Measurements from ENCODE around the gene KCNJ14.
"Not testable (repeated sequence)": the region's sequence is repeated elsewhere in the genome, so short reads cannot be mapped to it uniquely, and the experiment has no call there.

Gene KCNJ14

DNA sequence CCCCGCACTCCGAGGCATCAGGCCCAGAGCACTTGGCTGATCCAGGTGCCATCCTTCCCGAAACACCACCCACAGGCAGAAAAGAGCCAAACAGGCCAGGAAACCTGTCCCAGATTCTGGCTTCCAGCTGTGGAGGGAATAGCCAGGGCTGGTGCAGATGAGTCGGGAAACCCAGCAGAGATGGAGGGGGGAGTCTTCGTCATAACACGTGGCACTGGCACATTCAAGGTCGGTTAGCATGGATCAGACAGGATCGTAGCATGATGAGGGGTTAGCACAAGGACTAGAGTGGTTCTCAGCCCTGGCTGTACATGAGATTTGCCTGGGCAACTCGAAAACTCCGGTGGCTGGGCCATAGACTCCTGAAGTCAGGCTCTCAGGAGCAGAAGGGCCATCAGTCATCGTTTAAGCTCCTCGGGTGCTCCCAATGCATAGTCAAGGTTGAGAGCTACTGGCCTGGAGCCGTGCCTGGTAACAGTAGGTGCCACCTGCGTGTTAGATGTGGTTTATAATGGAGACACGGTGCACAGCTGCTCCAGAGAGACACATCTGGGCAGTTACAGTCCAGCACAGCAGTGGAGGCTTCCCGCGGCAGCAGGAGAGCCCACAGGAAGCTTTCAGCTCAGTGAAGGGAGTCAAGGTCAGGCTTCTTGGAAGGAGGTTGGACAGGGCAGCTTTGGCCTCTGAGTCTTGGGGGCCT, 20.1 kb downstream of the KCNJ14 start:
- no peak overlapping the region for H3K4me3 Mint-ChIP-seq
- no peak for ATAC-seq
- no peak for DNase-seq
- peaks cover 48% of the 10 kb centered on the region for H3K4me1 Mint-ChIP-seq
- no peaks in the 10 kb centered on the region for H3K9me3 Mint-ChIP-seq
- no peak overlapping the region for H3K27ac Mint-ChIP-seq
- H3K27me3 Mint-ChIP-seq, result no peaks in the 10 kb centered on the region

DNA sequence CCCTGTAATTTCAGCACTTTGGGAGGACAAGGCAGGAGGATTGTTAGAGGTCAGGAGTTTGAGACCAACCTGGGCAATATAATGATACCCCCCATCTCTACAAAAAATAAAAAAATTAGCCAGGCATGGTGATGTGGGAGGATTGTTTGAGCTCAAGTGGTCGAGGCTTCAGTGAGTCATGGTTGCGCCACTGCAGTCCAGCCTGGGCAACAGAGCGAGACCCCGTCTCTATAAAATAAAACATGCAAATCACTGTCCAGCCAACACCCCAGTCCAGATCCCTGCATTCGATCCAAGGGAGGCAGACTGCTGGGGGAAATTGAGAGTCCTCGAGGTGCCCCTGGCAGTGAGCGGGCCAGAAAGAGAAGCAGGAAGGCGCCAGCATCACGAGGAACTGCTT, 20.8 kb downstream of the KCNJ14 start:
- DNase-seq (no peak), ATAC-seq (no peak)
- Mint-ChIP-seq H3K27ac (no peak overlapping the region), H3K9me3 (no peaks in the 10 kb centered on the region), H3K4me1 (peaks cover 48% of the 10 kb centered on the region), H3K4me3 (no peak overlapping the region), H3K27me3 (no peaks in the 10 kb centered on the region)

DNA sequence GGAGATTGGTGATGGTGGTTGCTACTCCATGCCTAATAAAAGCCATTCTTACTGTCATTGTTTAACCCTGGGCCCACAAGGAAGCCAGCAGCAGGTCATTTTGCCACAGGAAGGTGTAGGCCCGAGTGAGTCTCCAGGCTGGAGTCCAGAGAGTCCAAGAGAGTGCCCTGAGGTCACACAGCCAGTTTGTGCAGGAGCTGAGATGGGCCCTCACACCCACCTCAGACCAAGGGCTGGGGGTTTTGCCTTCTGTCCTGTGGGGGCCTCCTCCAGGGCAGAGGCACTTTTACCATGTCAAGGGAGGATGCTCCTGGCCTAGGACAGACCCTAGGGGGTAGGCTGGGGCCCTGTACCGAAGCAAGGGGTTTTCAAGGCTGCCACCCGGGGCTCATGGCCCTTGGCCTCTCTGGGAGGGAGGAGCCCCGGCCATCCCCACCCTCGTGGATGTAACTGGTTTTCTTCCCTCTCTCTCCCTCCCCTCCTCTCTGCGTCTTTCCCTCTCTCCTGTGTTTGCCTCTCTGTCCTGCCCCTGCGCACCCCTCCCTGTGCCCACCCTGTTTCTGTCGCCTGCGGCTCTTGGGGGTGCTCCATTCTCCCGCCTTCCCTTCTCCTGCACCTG, 21.8 kb downstream of the KCNJ14 start:
- Mint-ChIP-seq H3K9me3 (no peaks in the 10 kb centered on the region), H3K27ac (no peak overlapping the region), H3K27me3 (no peaks in the 10 kb centered on the region), H3K4me1 (peaks cover 51% of the 10 kb centered on the region), H3K4me3 (no peak overlapping the region)
- no peak for ATAC-seq
- DNase-seq, result no peak

DNA sequence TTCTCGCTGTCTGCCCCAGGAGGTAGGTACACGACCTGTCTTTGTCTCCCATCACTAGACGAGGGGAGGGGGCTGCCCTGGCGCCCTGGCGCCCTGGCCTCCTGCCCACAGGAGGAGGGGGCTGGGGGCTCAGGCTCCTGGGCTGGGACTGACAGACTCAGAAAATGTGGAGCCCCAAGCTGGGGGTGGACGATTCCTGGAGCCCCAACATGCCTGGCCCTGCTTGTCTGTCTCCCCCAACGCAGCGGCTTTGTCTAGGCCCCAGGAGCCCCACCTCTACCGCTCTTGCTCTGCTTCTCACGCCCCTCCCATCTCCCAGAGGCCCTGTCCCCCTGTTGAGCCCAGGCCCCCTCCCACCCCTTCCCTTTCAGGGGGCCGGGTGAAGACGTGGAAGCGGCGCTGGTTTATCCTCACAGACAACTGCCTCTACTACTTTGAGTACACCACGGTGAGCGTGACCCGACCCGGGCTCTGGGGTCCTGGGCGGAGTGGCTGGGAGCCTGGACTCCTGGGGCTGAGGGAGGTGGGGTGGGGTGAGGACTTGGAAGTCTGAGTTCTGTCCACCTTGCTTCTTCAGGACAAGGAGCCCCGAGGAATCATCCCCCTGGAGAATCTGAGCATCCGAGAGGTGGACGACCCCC, 22.4 kb downstream of the KCNJ14 start:
- Mint-ChIP-seq H3K4me1 (peaks cover 47% of the 10 kb centered on the region), H3K27ac (no peak overlapping the region), H3K27me3 (no peaks in the 10 kb centered on the region), H3K9me3 (no peaks in the 10 kb centered on the region), H3K4me3 (no peak overlapping the region)
- ATAC-seq (no peak), DNase-seq (no peak)

DNA sequence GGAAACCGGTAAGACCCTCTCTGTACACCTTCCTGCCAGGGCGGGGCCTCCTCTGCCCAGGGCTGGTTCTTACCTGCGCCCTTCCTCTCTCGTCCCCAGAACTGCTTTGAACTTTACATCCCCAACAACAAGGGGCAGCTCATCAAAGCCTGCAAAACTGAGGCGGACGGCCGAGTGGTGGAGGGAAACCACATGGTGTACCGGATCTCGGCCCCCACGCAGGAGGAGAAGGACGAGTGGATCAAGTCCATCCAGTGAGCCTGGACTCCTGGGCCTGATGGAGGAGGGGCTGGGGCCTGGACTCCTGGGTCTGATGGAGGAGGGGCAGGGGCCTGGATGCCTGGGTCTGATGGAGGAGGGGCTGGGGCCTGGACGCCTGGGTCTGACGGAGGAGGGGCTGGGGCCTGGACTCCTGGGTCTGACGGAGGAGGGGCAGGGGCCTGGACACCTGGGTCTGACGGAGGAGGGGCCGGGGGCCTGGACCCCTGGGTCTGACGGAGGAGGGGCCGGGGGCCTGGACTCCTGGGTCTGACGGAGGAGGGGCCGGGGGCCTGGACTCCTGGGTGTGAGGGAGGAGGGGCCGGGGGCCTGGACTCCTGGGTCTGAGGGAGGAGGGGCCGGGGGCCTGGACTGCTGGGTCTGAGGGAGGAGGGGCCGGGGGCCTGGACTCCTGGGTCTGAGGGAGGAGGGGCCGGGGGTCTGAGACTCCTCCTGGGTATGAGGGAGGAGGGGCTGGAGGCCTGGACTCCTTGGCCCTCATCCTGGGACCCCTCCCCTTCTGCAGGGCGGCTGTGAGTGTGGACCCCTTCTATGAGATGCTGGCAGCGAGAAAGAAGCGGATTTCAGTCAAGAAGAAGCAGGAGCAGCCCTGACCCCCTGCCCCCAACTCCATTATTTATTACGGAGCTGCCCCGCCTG, 23.2 kb downstream of the KCNJ14 start:
- Mint-ChIP-seq H3K4me3 (no peak overlapping the region), H3K27me3 (no peaks in the 10 kb centered on the region), H3K27ac (no peak overlapping the region), H3K4me1 (peaks cover 46% of the 10 kb centered on the region), H3K9me3 (no peaks in the 10 kb centered on the region)
- ATAC-seq, result no peak
- no peak for DNase-seq

DNA sequence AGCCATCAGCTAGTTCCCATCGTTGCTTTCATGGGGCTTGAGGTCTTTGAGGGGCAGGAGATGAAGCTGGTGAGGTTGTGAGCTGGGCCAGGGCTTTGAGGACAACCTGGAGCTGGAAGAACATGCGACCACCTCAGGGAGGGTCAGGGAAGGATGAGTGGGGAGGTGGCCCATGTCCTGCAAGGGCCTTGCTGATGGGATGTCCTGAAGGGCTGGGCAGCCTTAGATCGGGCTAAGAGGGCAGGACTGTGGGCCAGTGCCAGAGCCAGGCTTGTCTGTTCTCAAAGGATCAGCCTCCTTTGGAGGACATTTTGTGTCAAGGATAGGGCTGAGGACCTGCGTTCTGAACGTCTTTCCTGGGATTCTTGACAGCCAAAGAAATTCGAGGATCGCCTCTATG, 24.3 kb downstream of the KCNJ14 start:
- peaks cover 40% of the 10 kb centered on the region for H3K4me1 Mint-ChIP-seq
- no peaks in the 10 kb centered on the region for H3K27me3 Mint-ChIP-seq
- H3K9me3 Mint-ChIP-seq, result no peaks in the 10 kb centered on the region
- no peak for ATAC-seq
- H3K4me3 Mint-ChIP-seq, result peak overlapping the region; percentile 82 to 94
- peak overlapping the region in 1 of 2 donors; percentile 48 for H3K27ac Mint-ChIP-seq
- DNase-seq, result no peak

DNA sequence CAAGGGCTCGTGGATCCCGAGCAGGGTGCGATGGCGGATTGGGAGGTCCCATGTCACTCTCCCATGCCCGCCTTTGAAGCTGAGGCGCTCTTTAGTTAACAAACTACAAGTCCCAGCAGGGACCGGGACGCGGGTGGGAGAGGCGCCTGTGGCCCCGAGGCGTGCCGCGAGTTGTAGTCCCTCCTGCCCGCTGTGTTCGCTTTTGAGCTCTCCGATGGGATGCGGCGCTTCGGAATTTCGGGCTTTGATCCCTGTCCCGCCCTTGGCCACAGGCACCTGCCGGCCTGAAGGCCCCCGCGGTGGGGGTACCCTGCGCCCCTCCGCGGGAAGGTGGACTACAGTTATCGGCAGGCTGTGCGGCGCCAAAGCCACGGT, 24.8 kb downstream of the KCNJ14 start:
- peak overlapping the region; percentile 48 to 94 for H3K27ac Mint-ChIP-seq
- DNase-seq (no peak), ATAC-seq (peak; percentile 18)

DNA sequence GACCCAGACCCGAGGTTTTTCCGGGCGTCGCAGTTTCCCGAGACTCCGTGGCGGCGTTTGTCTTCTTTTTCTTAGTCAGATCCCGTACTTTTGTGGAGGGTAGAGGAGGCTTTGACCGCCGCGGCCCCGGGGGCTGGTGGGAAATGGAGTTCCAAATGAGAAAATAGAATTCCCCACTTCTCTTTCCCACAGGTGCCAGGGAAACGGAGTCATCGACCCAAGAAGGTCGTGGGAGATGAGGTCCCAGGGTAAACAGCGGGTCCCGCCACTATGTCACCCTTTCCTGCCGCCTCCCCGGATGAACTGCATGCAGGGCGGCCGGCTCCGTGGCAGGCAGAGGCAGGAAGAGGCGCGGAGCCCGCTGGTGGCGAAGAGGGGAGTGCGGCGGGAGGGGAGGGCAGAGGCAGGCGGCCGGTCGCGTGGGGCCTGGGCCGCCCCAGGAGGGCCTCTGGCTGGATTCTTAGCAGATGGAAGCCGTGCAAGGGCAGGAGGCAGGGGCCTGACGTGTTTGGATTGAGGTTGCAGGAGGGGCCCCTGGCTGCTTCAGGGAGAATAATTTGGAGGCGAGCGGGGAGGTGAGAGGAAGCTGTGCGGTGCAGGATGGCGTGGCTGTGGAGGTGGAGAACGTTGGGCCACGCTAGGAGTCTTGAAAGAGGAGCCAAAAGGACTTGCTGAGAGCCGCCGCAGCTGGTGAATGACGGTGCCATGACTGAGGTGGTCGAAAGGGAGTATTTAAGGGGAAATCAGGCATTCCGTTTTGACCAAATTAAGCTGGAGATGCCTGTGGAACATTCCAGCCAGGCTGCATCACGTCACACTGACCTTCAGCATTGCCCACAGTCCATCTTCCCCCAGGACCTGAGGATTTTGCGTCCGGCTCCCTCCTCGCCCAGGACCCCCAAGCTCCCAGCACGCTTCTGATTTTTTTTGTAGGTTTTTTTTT, 25.5 kb downstream of the KCNJ14 start:
- Mint-ChIP-seq H3K27ac (peak overlapping the region; percentile 94 to 97), H3K9me3 (no peaks in the 10 kb centered on the region), H3K27me3 (no peaks in the 10 kb centered on the region), H3K4me3 (peak overlapping the region; percentile 82 to 94), H3K4me1 (peaks cover 32% of the 10 kb centered on the region)
- ATAC-seq (peak; percentile 78), DNase-seq (peak; percentile 58 to 59)

More for the DNA sequence above, 24.8 kb downstream of the KCNJ14 start:
- Mint-ChIP-seq H3K9me3 (no peaks in the 10 kb centered on the region), H3K4me3 (peak overlapping the region; percentile 82 to 94), H3K4me1 (peaks cover 39% of the 10 kb centered on the region), H3K27me3 (no peaks in the 10 kb centered on the region)

DNA sequence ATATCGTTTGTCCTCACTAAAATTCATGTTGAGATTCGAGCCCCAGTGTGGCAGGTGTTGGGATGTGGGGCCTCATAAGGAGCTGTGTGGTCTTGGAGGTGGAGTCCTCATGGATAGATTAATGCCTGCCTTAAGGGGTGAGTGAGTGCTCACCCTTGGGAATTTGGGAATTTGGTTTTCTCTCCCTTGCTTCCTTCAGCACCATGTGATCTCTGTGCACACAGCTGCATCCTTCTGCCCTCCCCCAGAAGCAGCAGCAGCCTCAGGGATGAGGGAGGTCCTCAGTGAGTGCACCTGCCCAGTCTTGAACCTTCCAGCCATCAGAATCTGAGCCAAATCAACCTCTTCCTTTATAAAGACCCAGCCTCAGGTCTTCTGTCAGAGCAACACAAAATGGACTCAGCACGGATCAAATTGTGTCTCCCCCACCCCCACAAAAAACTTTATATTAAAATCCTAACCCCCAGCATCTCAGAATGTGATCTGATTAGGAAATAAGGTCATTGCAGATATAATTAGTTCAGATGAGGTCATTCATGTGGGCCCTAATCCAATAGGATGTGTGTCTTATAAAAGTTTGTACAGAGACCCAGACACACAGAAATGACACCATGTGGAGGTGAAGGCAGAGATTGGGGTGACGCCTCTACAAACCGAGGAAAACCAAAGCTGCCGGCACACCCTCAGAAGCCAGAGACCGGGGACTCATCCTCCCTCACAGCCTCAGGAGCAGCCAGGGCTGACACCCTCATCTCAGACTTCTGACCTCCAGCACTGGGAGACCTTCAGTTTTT, 26.7 kb downstream of the KCNJ14 start:
- Mint-ChIP-seq H3K27me3 (no peaks in the 10 kb centered on the region), H3K4me3 (peak overlapping the region; percentile 82 to 94), H3K9me3 (no peaks in the 10 kb centered on the region), H3K27ac (no peak overlapping the region), H3K4me1 (peaks cover 30% of the 10 kb centered on the region)
- DNase-seq, result no peak
- no peak for ATAC-seq

DNA sequence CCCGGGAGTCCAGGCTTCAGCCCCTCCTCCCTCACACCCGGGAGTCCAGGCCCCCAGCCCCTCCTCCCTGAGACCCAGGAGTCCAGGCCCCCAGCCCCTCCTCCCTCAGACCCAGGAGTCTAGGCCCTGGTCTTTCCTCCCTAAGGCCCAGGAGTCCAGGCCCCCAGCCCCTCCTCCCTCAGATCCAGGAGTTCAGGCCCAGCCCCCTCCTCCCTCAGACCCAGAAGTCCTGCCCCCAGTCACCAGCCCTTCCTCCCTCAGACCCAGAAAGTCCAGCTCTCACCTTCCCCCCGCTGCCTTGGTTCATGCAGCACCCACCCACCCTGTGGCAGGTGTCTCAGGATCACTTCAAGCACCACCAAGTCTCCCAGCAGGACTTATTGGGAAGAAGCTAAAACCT, 27.9 kb downstream of the KCNJ14 start:
- H3K9me3 Mint-ChIP-seq, result no peaks in the 10 kb centered on the region
- no peak for DNase-seq
- H3K4me1 Mint-ChIP-seq, result peaks cover 30% of the 10 kb centered on the region
- no peak overlapping the region for H3K4me3 Mint-ChIP-seq
- peak overlapping the region in 1 of 2 donors; percentile 37 for H3K27ac Mint-ChIP-seq
- no peak for ATAC-seq
- no peaks in the 10 kb centered on the region for H3K27me3 Mint-ChIP-seq

DNA sequence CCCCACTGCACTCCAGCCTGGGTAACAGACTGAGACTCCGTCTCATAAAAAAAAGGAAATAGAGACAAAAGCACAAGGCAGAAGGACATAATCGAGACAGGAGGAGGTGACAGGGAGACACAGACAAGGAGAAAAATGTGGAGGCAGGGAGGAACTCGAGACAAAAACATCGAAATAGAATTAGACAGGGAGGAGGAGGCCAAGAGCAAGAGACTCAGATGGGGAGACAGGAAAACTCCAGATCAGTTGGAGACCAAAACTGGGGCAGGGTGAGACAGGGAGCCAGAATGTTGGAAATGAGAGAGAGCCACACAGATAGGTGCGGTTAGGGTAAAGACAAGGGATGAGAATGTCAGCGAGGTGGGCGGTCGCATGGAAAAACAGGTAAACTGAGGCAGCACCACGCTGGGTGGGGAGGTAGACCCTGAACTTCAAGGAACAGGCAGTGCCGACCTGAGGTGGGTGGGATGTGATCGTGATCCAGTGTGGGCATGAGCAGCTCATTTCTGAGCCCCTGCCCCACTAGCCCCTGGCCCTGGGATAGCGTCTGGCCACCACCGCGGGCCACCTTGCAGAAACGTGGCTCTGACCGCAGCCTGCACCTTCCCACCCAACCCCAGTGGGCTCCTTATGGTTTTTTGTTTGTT, 29.0 kb downstream of the KCNJ14 start:
- no peaks in the 10 kb centered on the region for H3K27me3 Mint-ChIP-seq
- ATAC-seq, result no peak
- H3K9me3 Mint-ChIP-seq, result no peaks in the 10 kb centered on the region
- peaks cover 30% of the 10 kb centered on the region for H3K4me1 Mint-ChIP-seq
- H3K4me3 Mint-ChIP-seq, result no peak overlapping the region
- H3K27ac Mint-ChIP-seq, result peak overlapping the region; percentile 5 to 22
- DNase-seq, result no peak

DNA sequence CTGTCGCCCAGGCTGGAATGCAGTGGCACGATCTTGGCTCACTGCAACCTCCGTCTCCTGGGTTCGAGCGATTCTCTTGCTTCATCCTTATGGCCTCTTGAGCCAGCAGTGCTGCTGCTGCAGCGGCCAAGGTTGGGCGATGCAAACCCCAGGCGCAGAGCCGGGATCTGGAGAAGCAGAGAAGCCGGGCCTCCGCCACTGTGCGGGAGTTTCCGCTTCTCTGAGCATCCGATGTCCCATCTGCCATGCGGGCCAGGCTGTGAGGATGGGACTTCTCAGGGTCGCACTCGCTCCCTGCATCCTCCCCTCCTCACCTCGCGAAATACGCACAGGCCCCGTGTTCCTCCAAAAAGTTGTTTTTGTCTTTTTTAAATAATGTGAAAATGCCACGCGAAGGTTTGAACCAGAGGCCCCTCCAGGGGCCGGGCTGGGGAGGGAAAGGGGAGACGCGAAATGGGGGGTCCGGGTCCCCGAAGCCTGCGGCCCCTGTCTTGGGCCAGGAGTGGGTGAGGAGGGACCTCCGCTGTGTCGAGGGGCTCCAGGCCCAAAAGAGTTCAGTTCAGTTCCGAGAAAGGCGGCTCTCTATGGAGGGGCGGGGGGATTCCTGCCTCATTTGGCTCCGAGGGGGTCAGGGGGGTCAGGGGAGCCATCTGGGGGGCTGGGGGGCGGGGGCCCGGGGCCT, 29.7 kb downstream of the KCNJ14 start:
- H3K9me3 Mint-ChIP-seq, result no peaks in the 10 kb centered on the region
- DNase-seq (no peak), ATAC-seq (no peak)
- H3K27ac Mint-ChIP-seq, result no peak overlapping the region
- H3K4me1 Mint-ChIP-seq, result peaks cover 29% of the 10 kb centered on the region
- no peak overlapping the region for H3K4me3 Mint-ChIP-seq
- H3K27me3 Mint-ChIP-seq, result peaks cover under 1% of the 10 kb centered on the region

DNA sequence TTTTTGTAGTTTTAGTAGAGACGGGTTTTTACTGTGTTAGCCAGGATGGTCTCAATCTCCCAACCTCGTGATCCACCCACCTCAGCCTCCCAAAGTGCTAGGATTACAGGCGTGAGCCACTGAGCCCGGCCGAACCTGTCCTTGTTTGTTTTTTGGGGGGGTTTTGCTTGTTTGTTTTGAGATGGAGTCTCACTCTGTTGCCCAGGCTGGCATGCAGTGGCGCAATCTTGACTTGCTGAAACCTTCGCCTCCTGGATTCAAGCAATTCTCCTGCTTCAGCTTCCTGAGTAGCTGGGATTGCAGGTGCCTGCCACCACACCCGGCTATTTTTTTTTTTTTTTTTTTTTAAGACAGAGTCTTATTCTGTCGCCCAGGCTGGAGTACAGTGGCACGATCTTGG, 31.3 kb downstream of the KCNJ14 start:
- not testable (repeated sequence) for H3K4me3 Mint-ChIP-seq, H3K9me3 Mint-ChIP-seq, H3K27ac Mint-ChIP-seq, H3K27me3 Mint-ChIP-seq, ATAC-seq, DNase-seq
- peaks cover 27% of the 10 kb centered on the region for H3K4me1 Mint-ChIP-seq
